IMR-90 (cell line): Measurements from ENCODE around the gene NMNAT3. TPM values are rescaled to one million over a fixed set of nuclear protein-coding genes. Genes with fewer than 3 reads are reported as not detected.

Experiments used
- ATAC-seq: fragments of 200-7000 bp; cut with Tn5 transposase; 2 replicates; pipeline ENCODE4 v1.9.1; 2020; ENCODE audit warnings: low read depth, mild to moderate bottlenecking, moderate library complexity
- BruUV-seq: library from RNA; stranded (reverse); fragments of 400-500 nt; replicated peaks from 2 replicates; lab custom pipeline; 2021; lab: Mats Ljungman, UMichigan
- CTCF ChIA-PET: fragments of 300-600 bp; formaldehyde crosslinking; extraction: SDS; loops from one replicate; lab custom pipeline; 2021; ENCODE audit warnings: antibody characterized with exemption; lab: Yijun Ruan, JAX
- POLR2A ChIA-PET: fragments of 300-600 bp; sonication (Branson Sonifier 250); formaldehyde crosslinking; loops from one replicate; lab custom pipeline; 2022; ENCODE audit warnings: antibody characterized with exemption; ENCODE audit not compliant: unreplicated experiment; lab: Charles Lee
- DNase-seq: peaks from one replicate; pipeline ENCODE4 v3.0.0; 2013
- H2AFZ ChIP-seq: replicated peaks from 2 replicates; pipeline ENCODE3; 2013; ENCODE audit warnings: low read length, mild to moderate bottlenecking; ENCODE audit not compliant: poor library complexity
- H2AK5ac ChIP-seq: 2 replicates; pipeline ENCODE4 v1.6.1; 2013; ENCODE audit warnings: low read depth, low read length, inconsistent platforms
- H2AK9ac ChIP-seq: replicated peaks from 2 replicates; pipeline ENCODE3; 2013; ENCODE audit warnings: mild to moderate bottlenecking, low read depth, low read length, moderate library complexity; ENCODE audit not compliant: poor library complexity
- H2BK120ac ChIP-seq: 2 replicates; pipeline ENCODE4 v1.6.1; 2013; ENCODE audit warnings: low read depth, low read length, inconsistent platforms
- H2BK15ac ChIP-seq: 3 replicates; pipeline ENCODE4 v1.6.1; 2013; ENCODE audit warnings: low read depth, low read length, inconsistent platforms
- H2BK20ac ChIP-seq: 2 replicates; pipeline ENCODE4 v1.6.1; 2013; ENCODE audit warnings: low read depth, mild to moderate bottlenecking, inconsistent platforms, low read length, moderate library complexity
- H2BK5ac ChIP-seq: 2 replicates; pipeline ENCODE4 v1.6.1; 2013; ENCODE audit warnings: mild to moderate bottlenecking, low read depth, low read length, inconsistent platforms; ENCODE audit not compliant: poor library complexity, severe bottlenecking
- H3K14ac ChIP-seq: replicated peaks from 2 replicates; pipeline ENCODE4 v1.6.1; 2013; ENCODE audit warnings: low read depth, low read length, inconsistent platforms
- H3K18ac ChIP-seq: 2 replicates; pipeline ENCODE4 v1.6.1; 2013; ENCODE audit warnings: low read depth, low read length, control low read depth
- H3K23ac ChIP-seq: 2 replicates; pipeline ENCODE4 v1.6.1; 2013; ENCODE audit warnings: low read depth, low read length, inconsistent platforms
- H3K27ac ChIP-seq: 2 replicates; pipeline ENCODE4 v1.5.1; 2013; ENCODE audit warnings: mild to moderate bottlenecking, control low read depth, low read length; ENCODE audit not compliant: insufficient read depth
- H3K27me3 ChIP-seq: 2 replicates; pipeline ENCODE4 v1.6.1; 2013; ENCODE audit warnings: low read length; ENCODE audit not compliant: control insufficient read depth, insufficient read depth
- H3K36me3 ChIP-seq: 2 replicates; pipeline ENCODE4 v1.6.1; 2013; ENCODE audit warnings: low read length, mixed read lengths; ENCODE audit not compliant: control insufficient read depth, insufficient read depth
- H3K4ac ChIP-seq: 2 replicates; pipeline ENCODE4 v1.6.1; 2013; ENCODE audit warnings: low read depth, low read length, inconsistent platforms
- H3K4me1 ChIP-seq: 2 replicates; pipeline ENCODE4 v1.6.1; 2013; ENCODE audit warnings: low read length, mixed read lengths; ENCODE audit not compliant: control insufficient read depth, insufficient read depth
- H3K4me2 ChIP-seq: 2 replicates; pipeline ENCODE4 v1.6.1; 2013; ENCODE audit warnings: low read depth, mild to moderate bottlenecking, control low read depth, low read length, moderate library complexity
- H3K4me3 ChIP-seq: 2 replicates; pipeline ENCODE4 v1.5.1; 2013; ENCODE audit warnings: low read depth, mild to moderate bottlenecking, control low read depth, low read length, moderate library complexity; ENCODE audit not compliant: insufficient read depth
- H3K56ac ChIP-seq: 2 replicates; pipeline ENCODE4 v1.6.1; 2013; ENCODE audit warnings: low read length, inconsistent platforms; ENCODE audit not compliant: insufficient read depth; ENCODE audit errors: extremely low read depth
- H3K79me1 ChIP-seq, 2 experiments: 2 replicates each; pipeline ENCODE4 v1.6.1; 2013; ENCODE audit warnings: low read length in 2 of 2, inconsistent platforms in 1 of 2, low read depth in 1 of 2
- H3K9ac ChIP-seq: 2 replicates; pipeline ENCODE4 v1.6.1; 2013; ENCODE audit warnings: low read depth, low read length, control low read depth
- H3K9me1 ChIP-seq: 2 replicates; pipeline ENCODE4 v1.6.1; 2013; ENCODE audit warnings: low read length, inconsistent platforms; ENCODE audit not compliant: insufficient read depth
- H3K9me3 ChIP-seq: 2 replicates; pipeline ENCODE4 v1.6.1; 2013; ENCODE audit warnings: low read length; ENCODE audit not compliant: control insufficient read depth, insufficient read depth
- H4K20me1 ChIP-seq: 2 replicates; pipeline ENCODE4 v1.6.1; 2013; ENCODE audit warnings: low read length, inconsistent platforms; ENCODE audit not compliant: insufficient read depth
- H4K5ac ChIP-seq: 2 replicates; pipeline ENCODE4 v1.6.1; 2013; ENCODE audit warnings: mild to moderate bottlenecking, low read depth, low read length, control low read depth
- H4K8ac ChIP-seq, 2 experiments: 2 replicates each; pipeline ENCODE4 v1.6.1; 2013; ENCODE audit warnings: low read depth in 2 of 2, low read length in 2 of 2, control low read depth in 1 of 2, inconsistent platforms in 1 of 2
- H4K91ac ChIP-seq: 2 replicates; pipeline ENCODE4 v1.6.1; 2013; ENCODE audit warnings: low read depth, low read length, inconsistent platforms; ENCODE audit not compliant: insufficient read depth
- BHLHE40 ChIP-seq: fragments of 150-350 bp; IDR thresholded peaks from 2 replicates; pipeline ENCODE4 v1.6.1; 2016; ENCODE audit warnings: mild to moderate bottlenecking, low read depth, low read length
- CEBPB ChIP-seq: IDR thresholded peaks from 2 replicates; pipeline ENCODE4 v1.6.1; 2012; ENCODE audit warnings: low read depth, low read length, improper control_type of control experiment
- CHD1 ChIP-seq: IDR thresholded peaks from 2 replicates; pipeline ENCODE4 v1.6.1; 2012; ENCODE audit warnings: low read depth, low read length, improper control_type of control experiment
- CTCF ChIP-seq: conservative IDR thresholded peaks from 2 replicates; pipeline ENCODE4 v1.5.1; 2012; ENCODE audit warnings: mild to moderate bottlenecking, low read depth, low read length, improper control_type of control experiment
- FOS ChIP-seq: fragments of 150-350 bp; IDR thresholded peaks from 2 replicates; pipeline ENCODE4 v1.6.1; 2016; ENCODE audit warnings: low read depth, low read length
- MAZ ChIP-seq: IDR thresholded peaks from 2 replicates; pipeline ENCODE4 v1.6.1; 2012; ENCODE audit warnings: low read depth, mild to moderate bottlenecking, low read length, improper control_type of control experiment, moderate library complexity, borderline replicate concordance
- MXI1 ChIP-seq: IDR thresholded peaks from 2 replicates; pipeline ENCODE4 v1.6.1; 2012; ENCODE audit warnings: low read depth, mild to moderate bottlenecking, low read length, moderate library complexity, borderline replicate concordance
- NFE2L2 ChIP-seq: fragments of 150-350 bp; IDR thresholded peaks from 2 replicates; pipeline ENCODE4 v1.6.1; 2016; ENCODE audit warnings: low read depth, mild to moderate bottlenecking, low read length
- POLR2A ChIP-seq: IDR thresholded peaks from 2 replicates; pipeline ENCODE4 v1.6.1; 2012; ENCODE audit warnings: mild to moderate bottlenecking, low read depth, low read length
- RAD21 ChIP-seq: IDR thresholded peaks from 2 replicates; pipeline ENCODE4 v1.6.1; 2012; ENCODE audit warnings: low read length, improper control_type of control experiment
- RCOR1 ChIP-seq: IDR thresholded peaks from 2 replicates; pipeline ENCODE4 v1.6.1; 2012; ENCODE audit warnings: mild to moderate bottlenecking, low read length, improper control_type of control experiment; ENCODE audit not compliant: insufficient replicate concordance
- SMC3 ChIP-seq: fragments of 150-350 bp; IDR thresholded peaks from 2 replicates; pipeline ENCODE4 v1.6.1; 2016; ENCODE audit warnings: low read depth, mild to moderate bottlenecking, antibody characterized with exemption, low read length, moderate library complexity
- WGBS, 2 experiments: methylation state at CpG; one replicate each; pipeline versions ENCODE4 v1.1.5 to v1.1.7; 2013; ENCODE audit warnings: missing lambda C conversion rate in 2 of 2; ENCODE audit not compliant: insufficient read length in 1 of 2; ENCODE audit errors: extremely low coverage in 2 of 2; 5-methylcytosine and 5-hydroxymethylcytosine counted together
- dilution Hi-C: fragments of 300-500 bp; cut with HindIII; formaldehyde crosslinking; loops from one replicate; pipeline ENCODE4 v1.14.3; 2018; ENCODE audit warnings: low sequenced_read_pairs; ENCODE audit not compliant: unreplicated experiment
- in situ Hi-C: fragments of 300-500 bp; cut with MboI; formaldehyde crosslinking; loops from 3 replicates; pipeline ENCODE4 v1.14.3; 2019; ENCODE audit warnings: low sequenced_read_pairs, inconsistent platforms, mixed read lengths
- intact Hi-C: fragments of 100-400 bp; cut with micrococcal nuclease; formaldehyde crosslinking; loops from 2 replicates; pipeline ENCODE4 v1.10.0; 2022
- polyA plus RNA-seq, 3 experiments: library from polyadenylated mRNA; depleted of rRNA; stranded (reverse); fragments of >200 nt; gene quantifications; 2 replicates each; pipeline ENCODE4 v1.2.3, GENCODE V29; 2012; ENCODE audit warnings: low replicate concordance in 1 of 3
- total RNA-seq: library from RNA; depleted of rRNA; stranded (reverse); fragments of >200 nt; gene quantifications from 2 replicates; pipeline ENCODE4 v1.2.3, GENCODE V29; 2012
- TF ChIP-seq, protein P1 (sequence below): fragments of 150-350 bp; IDR thresholded peaks from 2 replicates; pipeline ENCODE4 v1.6.1; 2016; ENCODE audit warnings: low read depth, mild to moderate bottlenecking, low read length, moderate library complexity, borderline replicate concordance

The NMNAT3 gene
- total and polyA plus RNA-seq, 2 of the 4 experiments (the other 2 are of a cell fraction), result 0.12 to 0.36 TPM

GRCh38 chr3:139636511-139636910, 41.3 kb downstream of the NMNAT3 start:
- H3K9me3 ChIP-seq, result no peaks in the 10 kb centered on the region
- TF ChIP-seq NFE2L2, result no peak
- TF ChIP-seq, protein P1, sequence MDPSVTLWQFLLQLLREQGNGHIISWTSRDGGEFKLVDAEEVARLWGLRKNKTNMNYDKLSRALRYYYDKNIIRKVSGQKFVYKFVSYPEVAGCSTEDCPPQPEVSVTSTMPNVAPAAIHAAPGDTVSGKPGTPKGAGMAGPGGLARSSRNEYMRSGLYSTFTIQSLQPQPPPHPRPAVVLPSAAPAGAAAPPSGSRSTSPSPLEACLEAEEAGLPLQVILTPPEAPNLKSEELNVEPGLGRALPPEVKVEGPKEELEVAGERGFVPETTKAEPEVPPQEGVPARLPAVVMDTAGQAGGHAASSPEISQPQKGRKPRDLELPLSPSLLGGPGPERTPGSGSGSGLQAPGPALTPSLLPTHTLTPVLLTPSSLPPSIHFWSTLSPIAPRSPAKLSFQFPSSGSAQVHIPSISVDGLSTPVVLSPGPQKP, result no peak
- no peak for TF ChIP-seq RAD21
- TF ChIP-seq CTCF, result no peak
- TF ChIP-seq FOS, result no peak
- TF ChIP-seq MAZ, result no peak
- no peak for TF ChIP-seq MXI1
- no peak for TF ChIP-seq CEBPB
- no peak for TF ChIP-seq CHD1
- no peak for TF ChIP-seq SMC3
- TF ChIP-seq RCOR1, result no peak
- TF ChIP-seq BHLHE40, result no peak
- no peak for TF ChIP-seq POLR2A
- no peak overlapping the region for H2BK20ac ChIP-seq
- no peak overlapping the region for H4K5ac ChIP-seq
- no peak overlapping the region for H2BK120ac ChIP-seq
- no peak overlapping the region for H3K4ac ChIP-seq
- H3K4me1 ChIP-seq, result no peaks in the 10 kb centered on the region
- no peak overlapping the region for H3K56ac ChIP-seq
- no peaks in the 10 kb centered on the region for H3K27me3 ChIP-seq
- no TSS peak for BruUV-seq
- H2AK9ac ChIP-seq, result no peak overlapping the region
- H3K23ac ChIP-seq, result no peak overlapping the region
- H3K14ac ChIP-seq, result no peak overlapping the region
- H3K9me1 ChIP-seq, result no peaks in the 10 kb centered on the region
- intact Hi-C loops, result no loop called here
- H3K18ac ChIP-seq, result no peak overlapping the region
- POLR2A ChIA-PET, result no interaction called here
- H3K36me3 ChIP-seq, result no peaks in the 10 kb centered on the region
- no peak for DNase-seq
- H4K20me1 ChIP-seq, result no peaks in the 10 kb centered on the region
- H3K4me3 ChIP-seq, result no peak overlapping the region
- H2AFZ ChIP-seq, result no peak overlapping the region
- WGBS, 2 experiments, result no CpG with 5 or more reads among the region's 2 CpGs
- H4K8ac ChIP-seq, result no peak overlapping the region
- dilution Hi-C loops, result no loop called here
- no peak for ATAC-seq
- H3K79me1 ChIP-seq, result no peaks in the 10 kb centered on the region
- H2AK5ac ChIP-seq, result no peak overlapping the region
- H3K9ac ChIP-seq, result no peak overlapping the region
- H3K27ac ChIP-seq, result no peak overlapping the region
- CTCF ChIA-PET, result no interaction called here
- no peak overlapping the region for H4K91ac ChIP-seq
- no peak overlapping the region for H3K4me2 ChIP-seq
- in situ Hi-C loops, result no loop called here
- H2BK5ac ChIP-seq, result no peak overlapping the region
- H2BK15ac ChIP-seq, result no peak overlapping the region
